ENCODE results near the gene CCDC74B. TPM values are rescaled to one million over a fixed set of nuclear protein-coding genes. Genes with fewer than 3 reads are reported as not detected.
A peak's percentile ranks its signal among the peaks of the same experiment; 100 is the strongest.
"Not testable (repeated sequence)": the region's sequence is repeated elsewhere in the genome, so short reads cannot be mapped to it uniquely, and the experiment has no call there.

Gene CCDC74B
- total and polyA plus RNA-seq, 3 experiments from 2014 or later = 0.59 to 0.85 (median 0.84) TPM

GRCh38 chr2:130154773-130155765 lies 10.2 kb upstream of the CCDC74B start:
- DNase-seq = no peak
- Histone ChIP-seq H3K27ac (ENCODE audit: low read depth, low read length) (no peak overlapping the region), H3K4me3 (ENCODE audit: low read length) (no peak overlapping the region), H3K9me3 (ENCODE audit: low read length) (no peaks in the 10 kb centered on the region), H3K4me1 (ENCODE audit: insufficient read depth, low read length) (no peaks in the 10 kb centered on the region), H3K27me3 (ENCODE audit: insufficient read depth, low read length, poor library complexity, severe bottlenecking) (no peaks in the 10 kb centered on the region), H3K36me3 (ENCODE audit: insufficient read depth, low read length) (no peaks in the 10 kb centered on the region)
- Mint-ChIP-seq H3K4me1 (peaks cover 0 to 11% (median 5%) of the 10 kb centered on the region in 3 donors), H3K27ac (peak overlapping the region in 1 of 8 donors; percentile 8), H3K9me3 (no peaks in the 10 kb centered on the region), H3K27me3 (no peaks in the 10 kb centered on the region), H3K4me3 (no peak overlapping the region), H3K36me3 (peaks cover 0 to 66% (median 0%) of the 10 kb centered on the region in 3 donors)
- ChIA-PET CTCF (no interaction called here), POLR2A (no interaction called here)

GRCh38 chr2:130154423-130154770 lies 9.5 kb upstream of the CCDC74B start:
- POLR2A ChIA-PET; DNase-seq; H3K27ac Mint-ChIP-seq; CTCF ChIA-PET; H3K4me3 Mint-ChIP-seq; H3K27ac ChIP-seq (ENCODE audit: low read depth, low read length); H3K4me1 ChIP-seq (ENCODE audit: insufficient read depth, low read length); H3K27me3 Mint-ChIP-seq; H3K9me3 Mint-ChIP-seq; H3K4me3 ChIP-seq (ENCODE audit: low read length); H3K9me3 ChIP-seq (ENCODE audit: low read length); H3K27me3 ChIP-seq (ENCODE audit: insufficient read depth, low read length, poor library complexity, severe bottlenecking); H3K36me3 ChIP-seq (ENCODE audit: insufficient read depth, low read length): not testable (repeated sequence)
- H3K36me3 Mint-ChIP-seq = peaks cover 0 to 59% (median 0%) of the 10 kb centered on the region in 3 donors
- peaks cover 0 to 11% (median 5%) of the 10 kb centered on the region in 3 donors for H3K4me1 Mint-ChIP-seq

DNA sequence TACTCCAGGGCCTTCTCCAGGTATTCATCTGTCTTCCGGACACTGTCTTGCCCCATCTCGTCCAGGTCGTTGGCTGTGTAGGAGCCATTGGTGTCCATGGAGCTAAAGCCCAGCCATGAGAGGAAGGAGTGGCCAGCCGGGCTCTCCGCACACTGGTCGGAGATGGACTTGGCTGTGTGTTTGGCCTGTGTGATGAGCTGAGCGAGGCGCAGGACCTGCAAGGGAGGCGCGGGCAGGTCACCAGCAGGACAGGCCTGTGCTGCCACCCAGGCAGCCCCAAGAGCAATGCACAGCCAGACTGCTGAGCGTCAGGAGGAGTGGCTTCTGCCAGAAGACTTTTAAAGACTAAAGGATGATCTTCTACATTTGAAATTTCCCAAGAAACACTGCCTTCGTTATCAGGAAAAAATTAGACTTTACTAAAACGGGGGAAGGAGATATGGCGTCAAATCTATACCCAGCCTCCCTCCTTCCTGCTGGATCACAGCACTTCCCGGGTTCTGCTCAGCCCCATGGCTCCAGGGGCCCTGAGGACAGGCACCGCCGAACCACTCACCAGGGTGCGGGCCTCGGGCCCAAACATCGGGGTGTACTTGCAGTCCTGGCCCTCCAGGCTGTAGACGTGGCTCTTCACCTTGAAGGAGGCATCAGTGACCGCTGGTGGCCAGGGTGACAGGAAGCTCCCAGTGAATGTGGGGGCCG lies 9.0 kb upstream of the CCDC74B start:
- DNase-seq; H3K9me3 ChIP-seq (ENCODE audit: low read length); CTCF ChIA-PET; H3K36me3 ChIP-seq (ENCODE audit: insufficient read depth, low read length); H3K27ac ChIP-seq (ENCODE audit: low read depth, low read length); H3K4me1 ChIP-seq (ENCODE audit: insufficient read depth, low read length); POLR2A ChIA-PET; H3K27me3 ChIP-seq (ENCODE audit: insufficient read depth, low read length, poor library complexity, severe bottlenecking); H3K4me3 ChIP-seq (ENCODE audit: low read length); H3K4me3 Mint-ChIP-seq; H3K27me3 Mint-ChIP-seq; H3K9me3 Mint-ChIP-seq: not testable (repeated sequence)
- Mint-ChIP-seq H3K36me3 (peaks cover 0 to 56% (median 0%) of the 10 kb centered on the region in 3 donors), H3K27ac (peak overlapping the region in 1 of 8 donors; percentile 7), H3K4me1 (peaks cover 0 to 11% (median 5%) of the 10 kb centered on the region in 3 donors)

GRCh38 chr2:130152816-130153595 lies 8.1 kb upstream of the CCDC74B start:
- no peaks in the 10 kb centered on the region for H3K36me3 ChIP-seq (ENCODE audit: insufficient read depth, low read length)
- no peak for DNase-seq
- peak overlapping the region in 1 of 8 donors; percentile 32 for H3K27ac Mint-ChIP-seq
- POLR2A ChIA-PET = no interaction called here
- H3K4me3 Mint-ChIP-seq = no peak overlapping the region
- H3K9me3 Mint-ChIP-seq = no peaks in the 10 kb centered on the region
- CTCF ChIA-PET = no interaction called here
- H3K27ac ChIP-seq (ENCODE audit: low read depth, low read length) = no peak overlapping the region
- H3K27me3 ChIP-seq (ENCODE audit: insufficient read depth, low read length, poor library complexity, severe bottlenecking) = no peaks in the 10 kb centered on the region
- no peak overlapping the region for H3K4me3 ChIP-seq (ENCODE audit: low read length)
- no peaks in the 10 kb centered on the region for H3K4me1 ChIP-seq (ENCODE audit: insufficient read depth, low read length)
- H3K27me3 Mint-ChIP-seq = no peaks in the 10 kb centered on the region
- H3K36me3 Mint-ChIP-seq = peaks cover 0 to 47% (median 0%) of the 10 kb centered on the region in 3 donors
- H3K9me3 ChIP-seq (ENCODE audit: low read length) = no peaks in the 10 kb centered on the region
- H3K4me1 Mint-ChIP-seq = peaks cover 1 to 4% (median 3%) of the 10 kb centered on the region in 3 donors

GRCh38 chr2:130152136-130152815 lies 7.4 kb upstream of the CCDC74B start:
- H3K36me3 ChIP-seq (ENCODE audit: insufficient read depth, low read length); H3K27ac Mint-ChIP-seq; DNase-seq; H3K4me1 ChIP-seq (ENCODE audit: insufficient read depth, low read length); H3K27me3 ChIP-seq (ENCODE audit: insufficient read depth, low read length, poor library complexity, severe bottlenecking); H3K9me3 ChIP-seq (ENCODE audit: low read length); H3K27ac ChIP-seq (ENCODE audit: low read depth, low read length); POLR2A ChIA-PET; H3K4me1 Mint-ChIP-seq; H3K27me3 Mint-ChIP-seq; H3K4me3 ChIP-seq (ENCODE audit: low read length); H3K4me3 Mint-ChIP-seq; H3K9me3 Mint-ChIP-seq; CTCF ChIA-PET: not testable (repeated sequence)
- peaks cover 0 to 45% (median 0%) of the 10 kb centered on the region in 3 donors for H3K36me3 Mint-ChIP-seq

DNA sequence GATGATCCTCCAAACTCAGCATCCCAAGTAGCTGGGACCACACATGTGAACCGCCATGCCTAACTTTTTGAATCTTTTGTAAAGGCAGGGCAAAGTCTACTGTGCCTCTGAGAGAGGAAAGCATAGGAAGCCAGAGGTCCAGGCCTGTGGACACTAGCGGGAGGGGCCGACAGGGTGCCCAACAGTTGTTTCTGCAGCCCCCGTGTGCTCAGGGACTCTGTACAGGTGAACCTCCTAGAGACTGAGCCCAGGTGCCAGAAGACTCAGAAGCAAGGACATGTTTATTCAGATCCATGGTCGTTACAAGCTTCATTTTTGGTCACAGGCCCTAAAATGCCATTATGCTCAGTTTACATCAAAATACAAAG lies 6.2 kb upstream of the CCDC74B start:
- H3K36me3 ChIP-seq (ENCODE audit: insufficient read depth, low read length); H3K27me3 Mint-ChIP-seq; H3K4me3 Mint-ChIP-seq; H3K4me1 Mint-ChIP-seq; H3K9me3 Mint-ChIP-seq; POLR2A ChIA-PET; H3K27ac Mint-ChIP-seq; H3K4me3 ChIP-seq (ENCODE audit: low read length); H3K9me3 ChIP-seq (ENCODE audit: low read length); CTCF ChIA-PET; H3K27ac ChIP-seq (ENCODE audit: low read depth, low read length); DNase-seq; H3K27me3 ChIP-seq (ENCODE audit: insufficient read depth, low read length, poor library complexity, severe bottlenecking); H3K4me1 ChIP-seq (ENCODE audit: insufficient read depth, low read length): not testable (repeated sequence)
- H3K36me3 Mint-ChIP-seq = peaks cover 0 to 38% (median 0%) of the 10 kb centered on the region in 3 donors

DNA sequence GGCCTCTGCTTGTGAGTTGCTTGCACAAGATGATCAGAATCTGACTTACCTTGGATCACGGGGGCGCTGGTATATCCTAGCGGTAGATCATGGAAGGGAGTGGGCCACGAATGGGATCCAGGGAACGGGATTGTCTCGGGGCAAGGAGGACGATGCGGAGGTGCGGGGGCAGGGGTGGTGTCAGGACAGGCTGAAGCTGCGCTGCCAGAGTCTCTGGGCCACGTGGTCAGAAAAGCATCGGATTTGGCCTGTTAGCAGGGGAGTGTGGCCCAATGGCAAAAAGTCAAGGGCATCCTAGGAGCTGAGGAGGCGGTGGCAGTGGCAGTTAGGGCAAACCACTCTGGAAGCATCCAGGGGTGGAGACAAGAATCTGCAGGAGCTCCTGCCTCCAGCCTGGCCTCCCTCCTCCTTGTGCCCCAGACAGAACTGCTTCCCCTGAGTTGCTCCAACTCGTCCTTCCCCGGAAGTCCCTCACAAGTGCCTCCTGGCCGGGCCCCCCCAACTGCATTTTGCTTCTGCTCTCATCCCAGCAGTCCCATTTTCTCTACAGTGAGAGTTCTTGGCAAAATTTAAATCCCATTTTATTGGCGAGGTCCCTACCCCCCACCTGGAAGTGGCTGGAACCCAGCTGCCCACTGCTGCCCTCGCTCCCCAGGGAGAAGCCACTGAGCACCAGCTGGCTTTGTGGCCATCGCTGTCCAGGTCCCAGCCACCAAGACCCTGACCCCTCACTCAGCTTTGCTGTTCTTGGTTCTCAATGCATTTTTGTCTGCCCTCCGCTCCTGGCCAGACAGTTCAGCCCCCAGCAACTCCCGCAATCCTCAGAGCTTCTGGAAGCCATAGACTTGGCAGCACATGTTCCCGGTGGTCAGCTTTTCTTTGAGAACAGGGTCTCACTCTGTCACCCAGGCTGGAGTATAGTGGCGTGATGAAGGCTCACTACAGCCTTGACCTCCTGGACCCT lies 5.6 kb upstream of the CCDC74B start:
- Histone ChIP-seq H3K27ac (ENCODE audit: low read depth, low read length) (no peak overlapping the region), H3K4me1 (ENCODE audit: insufficient read depth, low read length) (no peaks in the 10 kb centered on the region), H3K9me3 (ENCODE audit: low read length) (no peaks in the 10 kb centered on the region), H3K36me3 (ENCODE audit: insufficient read depth, low read length) (no peaks in the 10 kb centered on the region), H3K27me3 (ENCODE audit: insufficient read depth, low read length, poor library complexity, severe bottlenecking) (no peaks in the 10 kb centered on the region), H3K4me3 (ENCODE audit: low read length) (no peak overlapping the region)
- Mint-ChIP-seq H3K4me1 (peaks cover 0 to 3% (median 0%) of the 10 kb centered on the region in 3 donors), H3K27ac (peak overlapping the region in 1 of 8 donors; percentile 22), H3K9me3 (no peaks in the 10 kb centered on the region), H3K4me3 (no peak overlapping the region), H3K36me3 (peaks cover 0 to 32% (median 0%) of the 10 kb centered on the region in 3 donors), H3K27me3 (peaks cover 0 to 6% of the 10 kb centered on the region in 2 donors)
- DNase-seq = no peak
- CTCF ChIA-PET = no interaction called here
- POLR2A ChIA-PET = no interaction called here

Data from CD8-positive, alpha-beta memory T cell (primary cell).